ENCODE measurements around the gene TUBE1.

DNA sequence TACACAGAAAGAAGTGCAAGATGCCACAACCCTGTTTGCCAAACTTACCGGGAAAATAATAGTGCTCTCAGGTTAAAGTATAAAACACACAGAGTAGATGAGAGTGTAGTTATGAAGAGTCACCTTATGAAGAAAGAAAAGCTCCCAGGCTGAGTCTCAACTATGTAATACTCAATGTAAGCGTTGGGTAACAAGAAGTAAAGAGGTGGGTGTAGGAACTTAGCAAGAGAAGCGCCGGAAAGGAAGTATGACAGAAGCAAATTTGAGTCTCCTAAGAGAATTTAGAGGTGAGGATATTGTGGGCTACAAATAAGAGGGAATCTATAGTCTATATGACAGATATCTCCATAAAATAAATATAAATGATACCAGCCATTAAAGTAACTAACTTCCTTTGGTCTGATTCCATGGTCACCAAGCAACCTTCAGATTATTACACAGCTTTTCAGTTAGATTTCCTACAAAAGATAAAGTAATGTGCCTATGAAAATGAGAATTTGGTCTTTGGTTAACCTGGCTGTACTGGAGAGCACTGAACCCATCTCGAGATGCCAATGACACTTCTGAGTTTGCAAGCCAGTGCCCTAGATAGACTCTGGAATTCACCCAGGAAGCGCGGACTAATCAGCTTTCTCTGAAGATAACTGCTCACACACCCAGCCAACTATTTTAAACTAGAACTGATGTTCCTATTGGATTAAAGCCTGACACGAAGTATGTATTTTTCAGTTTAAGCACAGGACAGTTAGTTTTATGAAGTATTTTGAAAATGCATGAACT, 1.8 kb downstream of the TUBE1 start:
- no peak for TF ChIP-seq POLR2A (IDR thresholded peaks at IDR 0.05)
- TF ChIP-seq, protein P1, sequence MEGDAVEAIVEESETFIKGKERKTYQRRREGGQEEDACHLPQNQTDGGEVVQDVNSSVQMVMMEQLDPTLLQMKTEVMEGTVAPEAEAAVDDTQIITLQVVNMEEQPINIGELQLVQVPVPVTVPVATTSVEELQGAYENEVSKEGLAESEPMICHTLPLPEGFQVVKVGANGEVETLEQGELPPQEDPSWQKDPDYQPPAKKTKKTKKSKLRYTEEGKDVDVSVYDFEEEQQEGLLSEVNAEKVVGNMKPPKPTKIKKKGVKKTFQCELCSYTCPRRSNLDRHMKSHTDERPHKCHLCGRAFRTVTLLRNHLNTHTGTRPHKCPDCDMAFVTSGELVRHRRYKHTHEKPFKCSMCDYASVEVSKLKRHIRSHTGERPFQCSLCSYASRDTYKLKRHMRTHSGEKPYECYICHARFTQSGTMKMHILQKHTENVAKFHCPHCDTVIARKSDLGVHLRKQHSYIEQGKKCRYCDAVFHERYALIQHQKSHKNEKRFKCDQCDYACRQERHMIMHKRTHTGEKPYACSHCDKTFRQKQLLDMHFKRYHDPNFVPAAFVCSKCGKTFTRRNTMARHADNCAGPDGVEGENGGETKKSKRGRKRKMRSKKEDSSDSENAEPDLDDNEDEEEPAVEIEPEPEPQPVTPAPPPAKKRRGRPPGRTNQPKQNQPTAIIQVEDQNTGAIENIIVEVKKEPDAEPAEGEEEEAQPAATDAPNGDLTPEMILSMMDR (IDR thresholded peaks at IDR 0.05): no peak

Measured in body of pancreas (tissue), 4 donors.